T-helper 2 cell (primary cell): ENCODE data around the gene GRAP2.
A peak's percentile ranks its signal among the peaks of the same experiment; 100 is the strongest.
"Not testable (repeated sequence)": the region's sequence is repeated elsewhere in the genome, so short reads cannot be mapped to it uniquely, and the experiment has no call there.

Experiments
- DNase-seq, 5 experiments: peaks; one replicate each; pipeline versions ENCODE4 v3.0.0 to v3.0.0-alpha.2; 2012 to 2022
- total RNA-seq, 2 donors: gene quantifications; one replicate each; lab custom pipeline; 2026; lab: John Stamatoyannopoulos, UW

GRAP2 gene
- 79.5 to 122 reads per million in 2 donors for total RNA-seq

- DNase-seq, result peak in 3 of 5 experiments; percentile 53 to 97 (median 86)
Measured at GRCh38 chr22:39900306-39901227, at the start of gene GRAP2. Gene GRAP2 (plus strand): TSS chr22:39901084. CDS start chr22:39947107, 46,023 bp downstream.

DNA sequence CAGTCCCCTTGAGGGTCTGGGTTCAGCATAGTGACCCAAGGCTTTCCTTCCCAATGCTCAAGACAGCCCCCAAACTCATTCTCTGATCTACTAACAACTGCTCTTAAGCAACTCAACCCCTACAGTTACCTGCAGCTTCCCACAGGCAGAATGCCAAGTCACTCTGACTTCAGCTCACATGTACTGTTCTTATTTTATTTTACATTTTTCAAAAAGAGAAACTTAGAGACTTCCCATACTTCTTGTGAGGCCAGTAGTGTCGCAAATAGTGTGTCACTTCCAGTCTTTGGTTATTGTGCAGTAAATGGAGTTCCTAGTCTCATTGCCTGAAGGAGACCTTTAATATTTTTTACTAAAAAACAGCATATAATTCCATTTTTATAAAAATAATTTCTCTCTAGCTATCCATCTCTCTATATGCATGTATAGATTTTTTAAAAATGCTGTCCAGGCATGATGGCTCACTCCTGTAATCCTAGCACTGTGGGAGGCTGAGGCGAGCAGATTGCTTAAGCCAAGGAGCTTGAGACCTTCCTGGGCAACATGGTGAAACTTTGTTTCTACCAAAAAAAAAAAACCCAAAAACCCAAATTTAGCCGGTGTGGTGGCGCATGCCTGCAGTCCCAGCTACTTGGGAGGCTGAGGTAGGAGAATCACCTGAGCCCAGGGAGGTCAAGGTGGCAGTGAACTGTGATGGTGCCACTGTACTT is 49.1 kb upstream of the GRAP2 start:
- no peak for DNase-seq

- DNase-seq, result no peak
Measured at GRCh38 chr22:39852799-39853198, 48.1 kb upstream of the GRAP2 start.

GRCh38 chr22:39856588-39856987 is 44.3 kb upstream of the GRAP2 start:
- no peak for DNase-seq

DNA sequence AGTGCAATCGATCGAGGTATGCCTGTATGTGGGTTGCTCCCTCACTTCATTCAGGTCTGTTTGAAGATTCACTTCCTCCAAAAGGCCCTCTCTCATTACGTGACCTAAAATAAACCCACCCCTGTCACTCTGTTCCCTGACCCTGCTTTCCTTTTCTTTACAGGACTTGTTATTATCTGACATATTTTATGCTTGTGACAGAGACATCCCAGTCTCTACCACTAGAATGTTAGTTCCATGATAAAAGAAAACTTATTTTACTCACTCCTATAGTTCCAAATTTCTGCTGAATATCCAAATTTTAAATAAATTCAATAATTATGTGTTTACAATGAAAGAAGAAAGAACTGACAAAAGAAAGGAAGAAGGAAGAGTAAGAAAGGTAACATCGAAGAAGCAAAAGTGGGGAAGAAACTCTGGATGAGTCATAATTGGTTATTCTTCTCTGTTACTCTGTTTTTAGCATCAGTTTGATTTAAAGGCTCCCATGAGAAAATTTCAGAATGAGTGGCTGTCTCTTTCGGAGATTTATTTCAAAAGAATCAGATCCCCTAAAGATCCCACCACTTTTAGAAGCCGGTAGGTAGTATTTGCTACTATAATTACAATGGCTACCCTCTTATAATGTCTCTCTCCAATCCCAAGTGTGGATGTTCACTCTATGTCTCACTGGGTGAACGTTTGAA is 40.8 kb upstream of the GRAP2 start:
- DNase-seq, result peak in 1 of 5 experiments; percentile 44

DNA sequence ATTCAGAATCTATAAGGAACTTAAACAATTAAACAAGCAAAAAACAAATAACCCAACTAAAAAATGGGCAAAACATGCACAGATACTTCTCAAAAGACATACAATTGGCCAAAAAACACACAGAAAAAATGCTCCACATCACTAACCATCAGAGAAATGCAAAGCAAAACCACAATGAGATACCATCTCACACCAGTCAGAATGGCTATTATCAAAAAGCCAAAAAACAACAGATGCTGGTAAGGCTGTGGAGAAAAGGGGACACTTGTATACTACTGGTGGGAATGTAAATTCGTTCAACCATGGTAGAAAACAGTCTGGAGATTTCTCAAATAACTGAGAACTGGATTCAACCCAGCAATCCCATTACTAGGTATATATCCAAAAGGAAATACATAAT is 32.1 kb upstream of the GRAP2 start:
- DNase-seq, result peak in 1 of 5 experiments; percentile 56

DNA sequence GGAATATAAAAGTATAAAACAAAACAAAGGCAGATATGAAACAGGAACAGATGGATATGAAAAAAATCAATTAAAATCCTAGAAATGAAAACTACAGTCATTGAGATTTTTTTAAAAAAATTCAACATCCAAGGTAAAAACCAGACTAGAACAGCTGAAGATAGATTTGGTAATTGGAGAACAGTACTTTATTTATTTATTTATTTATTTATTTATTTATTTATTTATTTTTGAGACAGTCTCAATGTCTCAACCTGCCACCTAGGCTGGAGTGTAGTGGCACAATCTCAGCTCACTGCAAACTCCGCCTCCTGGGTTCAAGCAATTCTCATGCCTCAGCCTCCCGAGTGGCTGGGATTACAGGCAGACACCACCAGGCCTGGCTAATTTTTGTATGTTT is 31.1 kb upstream of the GRAP2 start:
- DNase-seq, result not testable (repeated sequence)

DNA sequence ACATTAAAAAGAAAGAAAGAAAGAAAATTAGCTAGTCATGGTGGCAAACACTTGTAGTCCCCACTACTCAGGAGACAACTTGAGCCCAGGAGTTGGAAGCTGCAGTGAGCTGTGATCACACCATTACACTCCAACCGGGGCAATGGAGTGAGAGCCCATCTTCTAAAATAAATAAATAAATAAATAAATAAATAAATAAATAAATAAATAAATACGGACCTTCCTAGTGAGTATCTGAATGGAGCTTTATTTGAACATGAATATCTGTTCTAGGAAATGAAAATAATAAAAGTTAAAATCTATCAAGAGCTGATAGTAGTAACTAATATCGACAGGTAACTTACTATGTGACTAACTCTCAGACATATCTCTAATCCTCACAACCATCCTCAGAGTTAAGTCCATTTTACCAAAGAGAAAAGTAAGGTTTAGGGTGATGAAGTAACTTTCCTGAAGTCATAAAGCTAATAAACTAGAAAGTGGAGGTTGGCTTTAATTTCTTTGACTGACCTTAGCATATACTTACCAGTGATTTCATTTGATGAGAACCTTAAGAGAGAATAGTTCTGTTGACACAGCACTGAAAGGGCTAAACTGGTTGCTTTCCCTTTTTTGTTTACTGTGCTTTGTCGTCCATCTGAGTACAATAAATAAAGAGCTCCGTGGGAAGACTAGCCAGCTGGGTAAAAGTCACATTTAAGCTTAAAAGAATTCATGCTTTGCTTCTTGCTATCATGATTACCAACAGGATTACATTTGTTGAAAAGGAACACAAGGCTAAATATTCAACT is 29.7 kb upstream of the GRAP2 start:
- no peak for DNase-seq

DNA sequence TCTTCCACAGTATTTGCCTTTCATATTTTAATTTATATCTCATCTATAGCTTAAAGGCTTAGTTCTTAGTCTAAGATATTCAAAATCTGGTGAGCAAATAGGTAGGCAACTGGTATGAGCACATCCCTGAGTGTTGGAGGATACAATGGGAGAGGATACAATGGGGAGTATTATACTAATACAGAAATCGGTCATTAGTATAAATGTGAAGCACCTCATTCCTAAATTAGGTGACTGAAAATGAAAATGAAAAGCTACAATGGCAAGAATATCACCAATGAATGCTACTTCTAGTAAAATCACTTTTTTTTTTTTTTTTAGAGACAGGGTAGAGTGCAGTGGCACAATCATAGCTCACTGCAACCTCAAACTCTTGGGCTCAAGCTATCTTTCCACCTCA is 28.3 kb upstream of the GRAP2 start:
- DNase-seq, result no peak

GRCh38 chr22:39873965-39874364 is 26.9 kb upstream of the GRAP2 start:
- DNase-seq, result no peak

DNA sequence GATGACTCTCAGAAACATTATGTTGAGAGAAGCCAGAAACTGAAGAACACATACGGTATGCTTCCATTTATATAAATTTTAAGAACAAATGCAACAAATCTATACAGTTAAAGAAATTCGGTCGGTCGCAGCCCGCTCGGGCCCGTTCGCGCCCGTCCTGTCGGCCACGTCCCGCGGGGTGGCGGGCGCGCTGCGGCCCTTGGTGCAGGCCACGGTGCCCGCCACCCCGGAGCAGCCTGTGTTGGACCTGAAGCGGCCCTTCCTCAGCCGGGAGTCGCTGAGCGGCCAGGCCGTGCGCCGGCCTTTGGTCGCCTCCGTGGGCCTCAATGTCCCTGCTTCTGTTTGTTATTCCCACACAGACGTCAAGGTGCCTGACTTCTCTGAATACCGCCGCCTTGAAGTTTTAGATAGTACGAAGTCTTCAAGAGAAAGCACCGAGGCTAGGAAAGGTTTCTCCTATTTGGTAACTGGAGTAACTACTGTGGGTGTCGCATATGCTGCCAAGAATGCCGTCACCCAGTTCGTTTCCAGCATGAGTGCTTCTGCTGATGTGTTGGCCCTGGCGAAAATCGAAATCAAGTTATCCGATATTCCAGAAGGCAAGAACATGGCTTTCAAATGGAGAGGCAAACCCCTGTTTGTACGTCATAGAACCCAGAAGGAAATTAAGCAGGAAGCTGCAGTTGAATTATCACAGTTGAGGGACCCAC is 25.6 kb upstream of the GRAP2 start:
- DNase-seq, result peak in 1 of 5 experiments; percentile 7

GRCh38 chr22:39877079-39877845 is 23.6 kb upstream of the GRAP2 start:
- DNase-seq, result no peak

DNA sequence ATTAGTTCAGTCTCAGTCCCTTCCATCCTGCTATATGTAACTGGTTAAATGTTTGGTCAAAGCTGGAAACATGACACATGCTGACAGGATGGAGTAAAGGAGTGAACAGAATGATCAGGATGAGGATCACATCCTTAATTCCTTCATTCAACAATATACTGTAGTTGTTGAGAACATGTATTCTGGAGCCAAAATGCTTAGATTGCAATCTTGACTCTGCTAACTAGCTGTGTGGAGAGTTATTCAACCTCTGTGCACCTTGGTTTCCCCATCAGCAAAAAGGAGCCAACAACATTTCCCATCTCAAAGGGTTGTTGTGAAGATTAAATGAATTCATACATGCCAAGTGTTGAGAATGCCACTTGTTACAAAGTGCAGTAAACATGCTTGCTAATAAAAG is 20.2 kb upstream of the GRAP2 start:
- DNase-seq, result no peak

DNA sequence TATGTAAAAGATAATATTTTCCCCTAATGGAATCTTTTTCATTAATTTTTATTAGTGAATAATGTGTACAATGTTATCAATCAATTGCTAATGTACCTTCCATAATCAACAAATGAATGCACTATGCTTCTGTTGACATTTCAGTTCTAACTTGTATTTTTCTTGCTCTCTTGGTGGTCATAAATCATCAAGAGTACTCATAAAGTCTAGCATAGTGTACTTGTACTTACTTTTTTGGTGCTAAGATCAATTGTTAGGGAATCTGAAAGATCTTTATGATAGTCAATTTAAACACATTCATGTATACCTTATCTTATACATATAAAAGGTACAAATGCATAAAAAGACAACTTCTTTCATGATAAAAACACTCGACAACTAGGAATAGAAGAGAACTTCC is 17.8 kb upstream of the GRAP2 start:
- no peak for DNase-seq

GRCh38 chr22:39889924-39890323 is 11.0 kb upstream of the GRAP2 start:
- not testable (repeated sequence) for DNase-seq

DNA sequence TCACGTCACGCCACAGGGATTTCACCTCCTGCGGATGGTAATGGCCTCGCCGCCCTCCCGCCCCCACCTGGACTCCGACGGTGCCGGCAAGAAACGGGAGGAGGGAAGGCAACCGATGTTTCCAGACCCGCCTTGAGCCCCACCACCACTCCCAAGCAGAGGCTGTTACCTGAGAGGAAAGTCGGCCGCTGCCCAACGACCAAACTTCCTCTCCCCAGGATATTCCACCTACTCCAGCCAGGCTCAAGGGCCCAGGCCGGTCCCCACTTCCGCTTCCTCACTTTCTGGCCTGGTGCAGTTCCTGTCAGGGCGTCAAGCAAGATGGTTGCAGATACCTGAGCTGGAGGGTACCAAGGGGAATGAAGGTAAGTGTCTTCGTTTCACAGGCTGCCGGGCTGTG is 7.4 kb upstream of the GRAP2 start, which contains the start of gene ENTHD1:
Gene ENTHD1 (minus strand): TSS at position 235 of the 400 bp plus-strand sequence. CDS start 6,012 bp downstream, outside the sequence.
- DNase-seq, result no peak

DNA sequence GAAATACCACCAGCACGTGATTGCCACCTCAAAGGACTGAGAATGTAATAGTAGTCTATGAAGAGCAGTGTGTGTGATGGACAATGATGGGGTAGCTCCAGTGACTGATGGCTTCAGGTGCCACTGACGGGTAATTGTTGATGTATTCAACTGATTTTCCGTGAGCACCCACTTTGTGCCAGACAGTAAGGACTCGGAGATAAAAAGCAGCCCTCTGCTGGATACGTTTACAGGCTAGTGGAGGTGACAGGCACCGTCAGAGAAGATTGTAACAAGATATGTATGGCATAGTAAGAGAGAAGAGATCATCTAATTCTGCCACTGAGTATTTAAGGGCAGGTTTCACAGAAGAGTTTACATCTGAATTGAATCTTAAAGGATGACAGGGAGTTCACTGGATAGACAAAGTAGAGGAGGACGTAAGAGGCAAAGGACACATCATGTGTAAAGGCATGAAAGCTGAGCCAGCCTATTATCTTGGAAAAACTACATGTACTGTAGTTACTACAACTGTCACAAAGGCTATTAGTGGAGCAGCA is 6.3 kb upstream of the GRAP2 start:
- DNase-seq, result no peak

GRCh38 chr22:39895682-39896081 is 5.2 kb upstream of the GRAP2 start:
- no peak for DNase-seq

GRCh38 chr22:39896313-39896996 is 4.4 kb upstream of the GRAP2 start:
- DNase-seq, result no peak

DNA sequence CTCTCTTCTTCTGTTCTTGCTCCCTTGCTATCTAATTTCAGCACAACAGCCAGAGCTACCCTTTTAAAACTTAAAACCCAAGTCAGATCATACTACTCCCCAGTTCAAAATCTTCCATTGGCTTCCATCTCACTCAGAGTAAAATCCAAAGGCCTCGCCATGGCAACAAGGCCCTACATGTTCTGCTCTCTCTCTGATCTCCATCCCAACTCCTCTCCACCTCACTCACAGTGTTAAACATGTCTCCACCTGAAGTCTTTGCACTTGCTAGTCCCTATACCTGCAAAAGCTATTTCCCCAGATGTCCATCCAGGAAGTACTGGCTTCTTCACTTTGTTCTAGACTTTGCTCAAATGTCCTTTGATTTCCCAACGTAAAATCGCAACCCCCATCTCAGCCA is 3.0 kb upstream of the GRAP2 start:
- DNase-seq, result no peak
